ENCODE results near the gene RUSF1. TPM values are rescaled to one million over a fixed set of nuclear protein-coding genes. Genes with fewer than 3 reads are reported as not detected.
"Not testable (repeated sequence)": the region's sequence is repeated elsewhere in the genome, so short reads cannot be mapped to it uniquely, and the experiment has no call there.

Gene RUSF1
- total RNA-seq (10 to 100 TPM; 26.9 to 40.8 (median 28.7) TPM), polyA plus RNA-seq (38.9 TPM)
- long read RNA-seq, donor 1, transcript C16orf58-201 (13 exons, 2,793 nt): major isoform, 65 of 91 reads
- long read RNA-seq, donor 1, partial matches to known transcripts: 12 of 91 reads
- long read RNA-seq, donor 1, other reads (novel, unspliced or antisense): 9 of 91 reads
- long read RNA-seq, donor 2, transcript C16orf58-201 (13 exons, 2,793 nt): major isoform, 26 of 47 reads
- long read RNA-seq, donor 2, partial matches to known transcripts: 1 of 47 reads
- long read RNA-seq, donor 2, other reads (novel, unspliced or antisense): 19 of 47 reads
- long read RNA-seq, donor 3, transcript C16orf58-201 (13 exons, 2,793 nt): major isoform, 39 of 75 reads
- long read RNA-seq, donor 3, partial matches to known transcripts: 12 of 75 reads
- long read RNA-seq, donor 3, other reads (novel, unspliced or antisense): 24 of 75 reads
- long read RNA-seq, donor 4, transcript C16orf58-201 (13 exons, 2,793 nt): major isoform, 27 of 50 reads
- long read RNA-seq, donor 4, partial matches to known transcripts: 6 of 50 reads
- long read RNA-seq, donor 4, other reads (novel, unspliced or antisense): 15 of 50 reads

DNA sequence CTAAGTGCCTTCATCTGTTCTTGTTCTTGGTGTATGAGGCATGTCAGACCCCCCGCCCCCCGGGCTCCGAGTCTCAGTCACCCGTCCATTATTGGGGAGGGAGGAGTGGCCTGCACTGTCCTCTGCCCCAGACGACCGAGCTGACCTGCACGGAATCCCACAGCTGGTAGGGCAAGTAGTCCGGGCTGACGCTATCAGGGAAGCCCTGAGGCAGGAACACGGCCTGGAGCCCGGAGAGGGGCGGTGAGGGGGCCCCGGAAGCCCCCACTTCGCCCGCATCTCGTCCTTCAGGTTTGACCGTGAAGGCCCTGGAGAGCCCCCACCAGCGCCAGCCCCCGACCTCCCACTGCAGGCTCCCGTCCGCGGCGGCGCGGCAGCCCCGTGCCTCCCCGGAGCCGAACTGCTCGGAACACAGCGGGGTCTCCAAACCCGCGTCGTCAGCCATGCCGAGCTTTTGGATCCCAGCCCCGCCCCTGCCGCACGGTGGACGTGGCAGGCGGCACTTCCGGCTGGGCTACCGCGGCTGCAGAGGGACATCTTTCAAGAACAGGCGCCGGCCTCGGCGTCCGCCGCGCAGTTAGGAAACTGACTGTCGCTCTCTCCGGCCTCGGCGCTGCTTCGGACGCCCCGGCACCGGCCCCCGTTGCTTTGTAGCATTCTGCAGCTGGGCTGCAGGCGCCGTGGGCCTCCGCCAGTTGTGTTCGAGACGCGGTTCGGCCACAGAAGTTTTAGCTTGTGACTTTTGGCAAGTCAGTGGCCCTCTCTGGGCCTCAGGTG lies at the start of gene RUSF1:
Gene RUSF1, minus strand, starts transcription at position 463 of the 777 bp plus-strand sequence. Its CDS starts 18 bp downstream, at position 445.
- peaks cover 3% of the 10 kb centered on the region for H3K4me1 ChIP-seq (ENCODE audit: control insufficient read depth, insufficient read depth, low read length)

GRCh38 chr16:31542763-31543162 lies 34.6 kb upstream of the RUSF1 start:
- ATAC-seq (no peak), DNase-seq (no peak)
- no peaks in the 10 kb centered on the region for H3K27me3 ChIP-seq (ENCODE audit: control insufficient read depth, insufficient read depth)
- 93% methylated on average over 4 of the region's 4 CpGs for WGBS
- H3K9me3 ChIP-seq (ENCODE audit: control insufficient read depth, low read length): peaks cover 2% of the 10 kb centered on the region
- H3K4me1 ChIP-seq (ENCODE audit: control insufficient read depth, insufficient read depth, low read length): no peaks in the 10 kb centered on the region
- H3K27ac ChIP-seq (ENCODE audit: low read length): no peak overlapping the region
- no peak overlapping the region for H3K4me3 ChIP-seq (ENCODE audit: low read length)
- intact Hi-C loops (cut with DNase I): no loop called here

More for the DNA sequence above, at the start of gene RUSF1:
- ATAC-seq (peak; percentile 96), DNase-seq (peak; percentile 94 to 98 (median 97))
- no peaks in the 10 kb centered on the region for H3K9me3 ChIP-seq (ENCODE audit: control insufficient read depth, low read length)
- intact Hi-C loops (cut with DNase I): no loop called here
- peak within 1 kb of the TSS; percentile 99 for H3K4me3 ChIP-seq (ENCODE audit: low read length)
- no peaks in the 10 kb centered on the region for H3K27me3 ChIP-seq (ENCODE audit: control insufficient read depth, insufficient read depth)
- peak within 1 kb of the TSS; percentile 100 for H3K27ac ChIP-seq (ENCODE audit: low read length)
- under 1% methylated on average over 65 of the region's 65 CpGs for WGBS

- intact Hi-C loops (cut with DNase I): not testable (repeated sequence)
These were observed 31.6 kb upstream of the RUSF1 start for GRCh38 chr16:31539762-31540161.

DNA sequence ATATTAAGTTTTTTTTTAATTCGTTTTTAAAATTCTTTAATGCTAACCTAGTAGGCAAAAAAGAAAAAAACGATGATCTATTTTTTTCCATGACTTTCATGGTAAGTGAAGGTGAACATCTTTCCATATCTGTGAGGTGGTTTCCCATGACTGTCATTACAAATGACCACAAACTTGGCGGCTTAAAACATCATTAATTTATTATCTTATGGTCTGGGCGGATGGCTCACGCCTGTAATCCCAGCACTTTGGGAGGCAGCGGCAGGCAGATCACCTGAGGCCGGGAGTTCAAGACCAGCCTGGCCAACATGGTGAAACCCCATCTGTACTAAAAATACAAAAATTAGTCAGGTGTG lies 30.0 kb upstream of the RUSF1 start:
- ATAC-seq; DNase-seq; H3K27ac ChIP-seq (ENCODE audit: low read length); H3K4me1 ChIP-seq (ENCODE audit: control insufficient read depth, insufficient read depth, low read length); H3K9me3 ChIP-seq (ENCODE audit: control insufficient read depth, low read length); intact Hi-C loops (cut with DNase I); H3K27me3 ChIP-seq (ENCODE audit: control insufficient read depth, insufficient read depth); H3K4me3 ChIP-seq (ENCODE audit: low read length): not testable (repeated sequence)
- 76% methylated on average over 7 of the region's 7 CpGs for WGBS

More at GRCh38 chr16:31539762-31540161, 31.6 kb upstream of the RUSF1 start:
- 88% methylated on average over 4 of the region's 4 CpGs for WGBS
- not testable (repeated sequence) for H3K27me3 ChIP-seq (ENCODE audit: control insufficient read depth, insufficient read depth); H3K9me3 ChIP-seq (ENCODE audit: control insufficient read depth, low read length); H3K27ac ChIP-seq (ENCODE audit: low read length); H3K4me3 ChIP-seq (ENCODE audit: low read length); DNase-seq; ATAC-seq; H3K4me1 ChIP-seq (ENCODE audit: control insufficient read depth, insufficient read depth, low read length)

- intact Hi-C loops (cut with DNase I): no loop called here
- Histone ChIP-seq H3K4me1 (ENCODE audit: control insufficient read depth, insufficient read depth, low read length) (peaks cover 3% of the 10 kb centered on the region), H3K9me3 (ENCODE audit: control insufficient read depth, low read length) (peaks cover 2% of the 10 kb centered on the region), H3K27me3 (ENCODE audit: control insufficient read depth, insufficient read depth) (no peaks in the 10 kb centered on the region), H3K27ac (ENCODE audit: low read length) (no peak overlapping the region), H3K4me3 (ENCODE audit: low read length) (peak overlapping the region; percentile 66)
- ATAC-seq (peak; percentile 72 to 78), DNase-seq (peak; percentile 30 to 69 (median 62))
- 4% methylated on average over 57 of the region's 57 CpGs for WGBS
These were observed 29.4 kb upstream of the RUSF1 start for GRCh38 chr16:31537362-31538242.

DNA sequence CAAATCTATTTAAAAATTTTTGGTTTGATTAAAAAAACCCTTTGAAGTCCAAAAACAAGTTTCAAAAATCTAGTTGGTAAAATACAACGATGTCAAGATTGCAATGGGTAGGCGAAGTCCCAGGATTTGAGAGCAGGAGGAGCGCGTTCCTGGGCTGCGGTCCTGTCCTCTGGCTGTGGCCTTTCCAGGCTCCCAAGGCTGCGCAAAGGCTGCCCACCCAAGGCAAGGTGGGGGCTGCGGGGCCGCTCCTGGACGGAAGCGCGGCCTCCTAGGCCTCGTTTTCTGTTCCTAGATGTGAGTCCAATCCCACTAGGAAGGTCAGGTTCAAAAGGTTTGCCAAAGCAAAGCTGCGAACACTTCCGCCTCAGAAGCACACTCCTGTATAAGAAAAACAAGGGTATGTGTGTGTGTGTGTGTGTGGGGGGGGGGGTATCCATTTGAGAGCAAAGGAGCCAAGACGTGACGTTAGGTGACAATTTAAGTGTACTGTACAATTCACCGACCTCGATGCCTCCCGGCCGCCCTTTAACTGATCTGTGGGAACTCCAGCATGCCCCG lies 28.7 kb upstream of the RUSF1 start:
- ATAC-seq (peak in 1 of 2 donors; percentile 35), DNase-seq (no peak)
- Histone ChIP-seq H3K9me3 (ENCODE audit: control insufficient read depth, low read length) (peaks cover 2% of the 10 kb centered on the region), H3K4me3 (ENCODE audit: low read length) (peak overlapping the region; percentile 66), H3K4me1 (ENCODE audit: control insufficient read depth, insufficient read depth, low read length) (peaks cover 3% of the 10 kb centered on the region), H3K27me3 (ENCODE audit: control insufficient read depth, insufficient read depth) (no peaks in the 10 kb centered on the region), H3K27ac (ENCODE audit: low read length) (no peak overlapping the region)
- intact Hi-C loops (cut with DNase I): no loop called here
- WGBS: 68% methylated on average over 21 of the region's 21 CpGs

GRCh38 chr16:31535737-31536136 lies 27.5 kb upstream of the RUSF1 start:
- ATAC-seq (no peak), DNase-seq (no peak)
- Histone ChIP-seq H3K4me1 (ENCODE audit: control insufficient read depth, insufficient read depth, low read length) (peaks cover 3% of the 10 kb centered on the region), H3K4me3 (ENCODE audit: low read length) (no peak overlapping the region), H3K27me3 (ENCODE audit: control insufficient read depth, insufficient read depth) (no peaks in the 10 kb centered on the region), H3K27ac (ENCODE audit: low read length) (no peak overlapping the region), H3K9me3 (ENCODE audit: control insufficient read depth, low read length) (peaks cover 2% of the 10 kb centered on the region)
- intact Hi-C loops (cut with DNase I): no loop called here
- WGBS: 40% methylated on average over 9 of the region's 9 CpGs

- H3K9me3 ChIP-seq (ENCODE audit: control insufficient read depth, low read length): no peaks in the 10 kb centered on the region
- 84% methylated on average over 4 of the region's 4 CpGs for WGBS
- ATAC-seq (no peak), DNase-seq (no peak)
- intact Hi-C loops (cut with DNase I): no loop called here
- H3K4me3 ChIP-seq (ENCODE audit: low read length): no peak overlapping the region
- peaks cover 3% of the 10 kb centered on the region for H3K4me1 ChIP-seq (ENCODE audit: control insufficient read depth, insufficient read depth, low read length)
- H3K27me3 ChIP-seq (ENCODE audit: control insufficient read depth, insufficient read depth): no peaks in the 10 kb centered on the region
- H3K27ac ChIP-seq (ENCODE audit: low read length): no peak overlapping the region
These were observed 24.7 kb upstream of the RUSF1 start for GRCh38 chr16:31532896-31533295.

- Histone ChIP-seq H3K27me3 (ENCODE audit: control insufficient read depth, insufficient read depth) (no peaks in the 10 kb centered on the region), H3K27ac (ENCODE audit: low read length) (no peak overlapping the region), H3K9me3 (ENCODE audit: control insufficient read depth, low read length) (no peaks in the 10 kb centered on the region), H3K4me3 (ENCODE audit: low read length) (no peak overlapping the region), H3K4me1 (ENCODE audit: control insufficient read depth, insufficient read depth, low read length) (no peaks in the 10 kb centered on the region)
- intact Hi-C loops (cut with DNase I): no loop called here
- DNase-seq (no peak), ATAC-seq (no peak)
- 61% methylated on average over 2 of the region's 2 CpGs for WGBS
These were observed 23.9 kb upstream of the RUSF1 start for GRCh38 chr16:31532120-31532519.

DNA sequence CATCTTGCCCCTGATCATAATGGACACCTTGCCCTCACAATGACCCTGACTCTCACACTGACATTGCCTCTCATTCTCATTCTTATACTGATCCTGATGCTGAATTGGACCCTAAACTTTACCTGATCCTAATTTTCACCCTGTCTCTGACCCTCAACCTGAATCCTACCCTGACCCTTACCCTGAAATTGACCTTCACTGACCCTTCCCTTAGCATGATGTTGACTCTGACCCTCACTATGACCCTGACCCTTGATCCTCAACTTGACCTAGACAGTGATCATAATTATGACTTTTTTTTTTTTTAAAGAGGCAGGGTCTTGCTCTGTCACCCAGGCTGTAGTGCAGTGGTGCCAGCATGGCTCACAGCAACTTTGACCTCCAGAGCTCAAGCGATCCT lies 22.9 kb upstream of the RUSF1 start:
- H3K9me3 ChIP-seq (ENCODE audit: control insufficient read depth, low read length): no peaks in the 10 kb centered on the region
- H3K4me1 ChIP-seq (ENCODE audit: control insufficient read depth, insufficient read depth, low read length): no peaks in the 10 kb centered on the region
- H3K4me3 ChIP-seq (ENCODE audit: low read length): no peak overlapping the region
- WGBS: 96% methylated on average over 1 of the region's 1 CpG
- DNase-seq: no peak
- no peaks in the 10 kb centered on the region for H3K27me3 ChIP-seq (ENCODE audit: control insufficient read depth, insufficient read depth)
- no peak for ATAC-seq
- no peak overlapping the region for H3K27ac ChIP-seq (ENCODE audit: low read length)
- intact Hi-C loops (cut with DNase I): no loop called here

Measured in right cardiac atrium (tissue), 5 donors.